HG03460 (cell line): Measurements from ENCODE around the gene GTF2B.
"Not testable (repeated sequence)": the region's sequence is repeated elsewhere in the genome, so short reads cannot be mapped to it uniquely, and the experiment has no call there.

Experiments
- ATAC-seq: cut with Tn5 transposase; IDR thresholded peaks from one replicate; pipeline ENCODE4 v1.9.1; 2021; ENCODE audit not compliant: unreplicated experiment

Gene GTF2B

GRCh38 chr1:88885933-88886332 is 5.4 kb downstream of the GTF2B start:
- ATAC-seq, result no peak

GRCh38 chr1:88883156-88883555 is 8.2 kb downstream of the GTF2B start:
- no peak for ATAC-seq

- not testable (repeated sequence) for ATAC-seq
Observed at GRCh38 chr1:88880717-88881116, 10.7 kb downstream of the GTF2B start.

- ATAC-seq, result no peak
Observed at GRCh38 chr1:88878731-88879130, 12.6 kb downstream of the GTF2B start.

GRCh38 chr1:88877911-88878310 is 13.5 kb downstream of the GTF2B start:
- ATAC-seq, result no peak

- no peak for ATAC-seq
Observed at GRCh38 chr1:88877382-88877825, 14.0 kb downstream of the GTF2B start.

GRCh38 chr1:88876573-88877365 is 14.6 kb downstream of the GTF2B start:
- ATAC-seq, result no peak

GRCh38 chr1:88875595-88875994 is 15.8 kb downstream of the GTF2B start:
- no peak for ATAC-seq

- ATAC-seq, result no peak
Observed at GRCh38 chr1:88873737-88874349, 17.5 kb downstream of the GTF2B start.

GRCh38 chr1:88869644-88870043 is 21.7 kb downstream of the GTF2B start:
- not testable (repeated sequence) for ATAC-seq

GRCh38 chr1:88867743-88868521 is 23.4 kb downstream of the GTF2B start:
- ATAC-seq, result no peak

- no peak for ATAC-seq
Observed at GRCh38 chr1:88851303-88852063, 39.9 kb downstream of the GTF2B start.

GRCh38 chr1:88847643-88848042 is 43.7 kb downstream of the GTF2B start:
- ATAC-seq, result no peak

GRCh38 chr1:88825721-88826120 is 65.6 kb downstream of the GTF2B start:
- ATAC-seq, result no peak

- ATAC-seq, result not testable (repeated sequence)
Observed at GRCh38 chr1:88819642-88820041, 71.7 kb downstream of the GTF2B start.

- ATAC-seq, result no peak
Observed at GRCh38 chr1:88813471-88813870, 77.9 kb downstream of the GTF2B start.

GRCh38 chr1:88812366-88812765 is 79.0 kb downstream of the GTF2B start:
- no peak for ATAC-seq

GRCh38 chr1:88803444-88803843 is 87.9 kb downstream of the GTF2B start:
- no peak for ATAC-seq

GRCh38 chr1:88802950-88803349 is 88.4 kb downstream of the GTF2B start:
- no peak for ATAC-seq
